Measurements from ENCODE around the gene VCAN. TPM values are rescaled to one million over a fixed set of nuclear protein-coding genes. Genes with fewer than 3 reads are reported as not detected.

Gene VCAN
- polyA plus RNA-seq, 3 donors from 2014 or later = 0.86 to 5.4 (median 1.6) TPM

GRCh38 chr5:83493644-83494043 lies 22.1 kb downstream of the VCAN start:
- Mint-ChIP-seq H3K36me3 (no peaks in the 10 kb centered on the region), H3K9me3 (peaks cover 0 to 6% (median 0%) of the 10 kb centered on the region in 6 donors), H3K4me3 (no peak overlapping the region), H3K27ac (no peak overlapping the region), H3K27me3 (ENCODE audit: low read depth in 3 of 3) (peaks cover 0 to 2% (median 0%) of the 10 kb centered on the region in 3 donors), H3K4me1 (no peaks in the 10 kb centered on the region)
- DNase-seq = no peak

- Mint-ChIP-seq H3K27ac (no peak overlapping the region), H3K4me3 (no peak overlapping the region), H3K36me3 (no peaks in the 10 kb centered on the region), H3K27me3 (ENCODE audit: low read depth in 3 of 3) (peaks cover 0 to 2% (median 0%) of the 10 kb centered on the region in 3 donors), H3K4me1 (no peaks in the 10 kb centered on the region), H3K9me3 (peaks cover 0 to 6% (median 0%) of the 10 kb centered on the region in 6 donors)
- no peak for DNase-seq
Observed at GRCh38 chr5:83494087-83494620, 22.6 kb downstream of the VCAN start.

GRCh38 chr5:83494666-83495065 lies 23.1 kb downstream of the VCAN start:
- H3K36me3 Mint-ChIP-seq = no peaks in the 10 kb centered on the region
- no peak overlapping the region for H3K4me3 Mint-ChIP-seq
- DNase-seq = no peak
- peaks cover 0 to 2% (median 0%) of the 10 kb centered on the region in 3 donors for H3K27me3 Mint-ChIP-seq (ENCODE audit: low read depth in 3 of 3)
- no peak overlapping the region for H3K27ac Mint-ChIP-seq
- peaks cover 0 to 4% (median 0%) of the 10 kb centered on the region in 6 donors for H3K9me3 Mint-ChIP-seq
- no peaks in the 10 kb centered on the region for H3K4me1 Mint-ChIP-seq

DNA sequence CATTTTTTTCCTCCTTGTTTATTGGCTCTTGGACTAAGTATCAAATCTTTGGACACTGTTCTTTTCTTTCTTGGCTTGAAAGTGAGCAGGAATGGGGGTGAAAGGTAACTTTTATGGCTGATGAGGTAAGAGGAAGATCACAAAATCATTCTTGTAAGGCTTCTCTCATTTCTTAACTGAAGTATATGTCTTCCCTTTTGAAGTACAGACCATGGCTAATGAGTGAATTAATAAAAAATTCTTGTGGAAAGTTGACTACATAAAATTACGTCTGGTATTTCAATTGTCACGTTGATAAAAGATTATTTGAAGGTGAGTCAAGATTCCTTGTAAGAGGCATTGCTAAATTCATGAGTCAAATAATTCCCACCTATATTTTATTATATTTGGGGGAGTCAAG lies 25.1 kb downstream of the VCAN start:
- no peak overlapping the region for H3K27ac Mint-ChIP-seq
- peaks cover 0 to 2% (median 0%) of the 10 kb centered on the region in 3 donors for H3K27me3 Mint-ChIP-seq (ENCODE audit: low read depth in 3 of 3)
- H3K4me3 Mint-ChIP-seq = no peak overlapping the region
- peaks cover 0 to 3% (median 0%) of the 10 kb centered on the region in 6 donors for H3K9me3 Mint-ChIP-seq
- DNase-seq = no peak
- no peaks in the 10 kb centered on the region for H3K4me1 Mint-ChIP-seq
- H3K36me3 Mint-ChIP-seq = no peaks in the 10 kb centered on the region

DNA sequence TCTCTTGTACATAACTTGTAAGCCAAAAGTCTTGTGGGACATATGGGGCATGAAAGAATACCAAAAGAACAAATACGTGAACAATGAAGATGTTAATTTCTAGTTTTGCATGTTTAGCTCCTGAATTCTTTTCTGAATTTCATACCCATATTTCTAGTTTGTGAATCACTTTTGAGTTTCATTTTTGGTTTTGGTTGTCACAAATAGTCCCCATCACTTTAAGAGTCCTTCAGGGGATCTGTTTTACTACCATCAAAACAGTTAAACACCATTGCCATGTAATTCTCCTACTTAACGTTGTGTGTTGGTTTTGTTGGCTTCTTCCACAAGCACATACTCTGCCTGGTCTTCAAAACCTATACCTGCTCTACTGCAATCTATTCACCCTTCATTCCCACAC lies 27.0 kb downstream of the VCAN start:
- Mint-ChIP-seq H3K27ac (peak overlapping the region in 1 of 6 donors; percentile 47), H3K9me3 (peaks cover 0 to 8% (median 0%) of the 10 kb centered on the region in 6 donors), H3K27me3 (ENCODE audit: low read depth in 3 of 3) (peaks cover 0 to 2% (median 0%) of the 10 kb centered on the region in 3 donors), H3K4me1 (no peaks in the 10 kb centered on the region), H3K4me3 (no peak overlapping the region), H3K36me3 (no peaks in the 10 kb centered on the region)
- DNase-seq = no peak

DNA sequence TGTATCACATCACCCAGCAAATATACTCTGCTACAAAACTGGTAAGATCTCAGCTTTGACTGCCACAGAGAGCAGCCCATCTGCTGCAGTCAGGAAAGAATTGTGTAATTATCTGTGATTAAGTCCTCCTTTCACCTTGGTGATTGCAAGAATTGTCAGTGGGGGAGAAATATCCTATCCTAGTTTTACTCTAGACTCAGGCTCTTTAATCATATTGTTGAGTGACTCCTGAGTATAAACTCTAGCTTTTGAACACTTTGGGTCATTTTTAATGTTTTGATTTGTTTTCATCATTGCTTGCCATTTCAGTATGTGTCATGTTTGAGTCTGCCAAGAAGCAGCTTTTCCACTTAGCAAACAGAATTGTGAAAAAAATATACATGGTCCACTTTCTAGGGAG lies 32.1 kb downstream of the VCAN start:
- peaks cover 0 to 10% (median 1%) of the 10 kb centered on the region in 6 donors for H3K9me3 Mint-ChIP-seq
- H3K4me1 Mint-ChIP-seq = no peaks in the 10 kb centered on the region
- H3K27me3 Mint-ChIP-seq (ENCODE audit: low read depth in 3 of 3) = peaks cover 0 to 3% (median 2%) of the 10 kb centered on the region in 3 donors
- DNase-seq = no peak
- no peaks in the 10 kb centered on the region for H3K36me3 Mint-ChIP-seq
- no peak overlapping the region for H3K27ac Mint-ChIP-seq
- no peak overlapping the region for H3K4me3 Mint-ChIP-seq

DNA sequence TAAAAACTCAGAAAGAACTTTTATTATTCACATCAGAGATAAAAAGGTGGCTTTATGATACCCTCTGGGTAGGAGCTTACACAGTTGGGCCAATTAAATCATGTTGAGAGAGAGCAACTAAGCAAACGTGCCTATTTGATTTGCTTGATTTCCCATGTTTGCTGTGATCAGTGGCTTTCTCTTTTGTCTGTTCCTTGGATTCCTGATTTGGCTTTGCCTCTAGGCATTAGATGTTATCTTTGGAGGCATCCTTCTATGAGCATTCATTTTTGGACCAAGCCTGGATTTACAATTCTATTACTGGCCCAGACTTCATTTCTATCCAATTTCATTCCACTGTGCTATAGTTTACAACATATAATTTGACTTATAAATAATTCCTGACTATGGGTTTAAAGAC lies 35.9 kb downstream of the VCAN start:
- peaks cover 0 to 3% (median 2%) of the 10 kb centered on the region in 3 donors for H3K27me3 Mint-ChIP-seq (ENCODE audit: low read depth in 3 of 3)
- DNase-seq = no peak
- peaks cover 0 to 6% of the 10 kb centered on the region in 2 donors for H3K4me1 Mint-ChIP-seq
- peaks cover 0 to 6% (median 1%) of the 10 kb centered on the region in 6 donors for H3K9me3 Mint-ChIP-seq
- no peak overlapping the region for H3K27ac Mint-ChIP-seq
- no peaks in the 10 kb centered on the region for H3K36me3 Mint-ChIP-seq
- no peak overlapping the region for H3K4me3 Mint-ChIP-seq

- Mint-ChIP-seq H3K4me3 (no peak overlapping the region), H3K9me3 (peaks cover 0 to 5% (median 0%) of the 10 kb centered on the region in 6 donors), H3K27me3 (ENCODE audit: low read depth in 3 of 3) (peaks cover 0 to 3% (median 0%) of the 10 kb centered on the region in 3 donors), H3K36me3 (no peaks in the 10 kb centered on the region), H3K4me1 (peaks cover 0 to 6% of the 10 kb centered on the region in 2 donors), H3K27ac (no peak overlapping the region)
- DNase-seq = no peak
Observed at GRCh38 chr5:83509540-83509939, 38.0 kb downstream of the VCAN start.

DNA sequence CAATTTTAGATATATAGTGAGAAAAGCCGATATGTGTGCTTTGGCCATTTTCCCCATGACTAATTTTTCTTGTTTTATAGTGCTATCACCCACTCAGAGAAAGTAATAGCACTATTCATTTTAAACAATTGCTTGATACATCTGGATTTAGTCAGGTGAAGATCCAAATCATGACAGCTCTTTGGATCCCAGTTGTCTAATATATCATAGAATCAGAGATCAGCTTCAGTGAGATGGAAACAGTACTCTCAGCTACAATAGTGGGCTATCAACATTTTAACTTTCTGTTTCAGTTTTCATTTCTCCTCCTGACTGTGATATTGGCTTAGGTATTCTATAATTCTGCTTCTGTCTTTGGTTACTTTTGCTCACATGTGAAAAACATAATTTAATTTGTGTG lies 38.7 kb downstream of the VCAN start:
- no peak overlapping the region for H3K4me3 Mint-ChIP-seq
- peaks cover 0 to 3% (median 0%) of the 10 kb centered on the region in 6 donors for H3K9me3 Mint-ChIP-seq
- peaks cover 0 to 6% of the 10 kb centered on the region in 2 donors for H3K4me1 Mint-ChIP-seq
- peaks cover 0 to 3% (median 0%) of the 10 kb centered on the region in 3 donors for H3K27me3 Mint-ChIP-seq (ENCODE audit: low read depth in 3 of 3)
- no peaks in the 10 kb centered on the region for H3K36me3 Mint-ChIP-seq
- no peak for DNase-seq
- H3K27ac Mint-ChIP-seq = no peak overlapping the region

GRCh38 chr5:83512061-83512745 lies 40.7 kb downstream of the VCAN start:
- Mint-ChIP-seq H3K27me3 (ENCODE audit: low read depth in 3 of 3) (no peaks in the 10 kb centered on the region), H3K36me3 (no peaks in the 10 kb centered on the region), H3K4me1 (peaks cover 0 to 6% of the 10 kb centered on the region in 2 donors), H3K27ac (no peak overlapping the region), H3K4me3 (no peak overlapping the region), H3K9me3 (no peaks in the 10 kb centered on the region)
- DNase-seq = no peak

GRCh38 chr5:83513081-83513480 lies 41.5 kb downstream of the VCAN start:
- H3K36me3 Mint-ChIP-seq = no peaks in the 10 kb centered on the region
- peaks cover 0 to 6% of the 10 kb centered on the region in 2 donors for H3K4me1 Mint-ChIP-seq
- H3K9me3 Mint-ChIP-seq = no peaks in the 10 kb centered on the region
- H3K4me3 Mint-ChIP-seq = no peak overlapping the region
- no peak for DNase-seq
- no peak overlapping the region for H3K27ac Mint-ChIP-seq
- no peaks in the 10 kb centered on the region for H3K27me3 Mint-ChIP-seq (ENCODE audit: low read depth in 3 of 3)

GRCh38 chr5:83513491-83513890 lies 41.9 kb downstream of the VCAN start:
- Mint-ChIP-seq H3K9me3 (no peaks in the 10 kb centered on the region), H3K4me1 (peaks cover 0 to 6% of the 10 kb centered on the region in 2 donors), H3K36me3 (no peaks in the 10 kb centered on the region), H3K27ac (no peak overlapping the region), H3K27me3 (ENCODE audit: low read depth in 3 of 3) (no peaks in the 10 kb centered on the region), H3K4me3 (no peak overlapping the region)
- no peak for DNase-seq

GRCh38 chr5:83516377-83516776 lies 44.8 kb downstream of the VCAN start:
- Mint-ChIP-seq H3K4me3 (no peak overlapping the region), H3K27me3 (ENCODE audit: low read depth in 3 of 3) (no peaks in the 10 kb centered on the region), H3K9me3 (no peaks in the 10 kb centered on the region), H3K36me3 (no peaks in the 10 kb centered on the region), H3K4me1 (no peaks in the 10 kb centered on the region), H3K27ac (no peak overlapping the region)
- DNase-seq = no peak

GRCh38 chr5:83517072-83517687 lies 45.6 kb downstream of the VCAN start:
- no peak overlapping the region for H3K4me3 Mint-ChIP-seq
- no peaks in the 10 kb centered on the region for H3K4me1 Mint-ChIP-seq
- no peak overlapping the region for H3K27ac Mint-ChIP-seq
- H3K36me3 Mint-ChIP-seq = no peaks in the 10 kb centered on the region
- DNase-seq = no peak
- no peaks in the 10 kb centered on the region for H3K9me3 Mint-ChIP-seq
- H3K27me3 Mint-ChIP-seq (ENCODE audit: low read depth in 3 of 3) = peaks cover 0 to 2% (median 0%) of the 10 kb centered on the region in 3 donors

Measured in immature natural killer cell (primary cell).